C4-2B (cell line): ENCODE measurements around the gene PTPRF.

ENCODE experiments used
- ZFX ChIP-seq: fragments of 450-650 bp; IDR thresholded peaks from 2 replicates; pipeline ENCODE4 v1.6.1; 2017
- TF ChIP-seq, protein P1 (sequence below): fragments of 450-650 bp; conservative IDR thresholded peaks from 2 replicates; pipeline ENCODE4 v1.5.1; 2017; ENCODE audit warnings: mild to moderate bottlenecking

DNA sequence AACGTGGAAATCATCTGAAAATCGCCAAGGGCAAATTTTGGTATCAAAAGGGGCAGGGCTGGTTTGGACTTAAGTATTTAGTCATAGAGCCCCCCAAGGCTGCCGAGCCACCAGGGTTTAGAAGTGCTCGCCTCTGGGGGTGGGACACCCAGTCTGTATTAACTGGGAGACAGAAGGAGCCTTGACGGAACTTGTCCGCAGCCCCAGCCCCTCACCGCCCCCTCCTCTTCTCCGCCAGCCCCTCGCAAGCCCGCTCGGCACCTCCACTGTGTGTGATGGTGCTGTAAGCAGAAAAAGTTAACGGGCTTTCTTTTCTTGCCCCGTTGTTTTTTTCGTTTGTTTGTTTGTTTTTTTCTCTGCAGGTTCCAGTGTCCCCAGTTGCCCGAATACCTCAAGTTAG, 81.7 kb downstream of the PTPRF start:
- TF ChIP-seq, protein P1, sequence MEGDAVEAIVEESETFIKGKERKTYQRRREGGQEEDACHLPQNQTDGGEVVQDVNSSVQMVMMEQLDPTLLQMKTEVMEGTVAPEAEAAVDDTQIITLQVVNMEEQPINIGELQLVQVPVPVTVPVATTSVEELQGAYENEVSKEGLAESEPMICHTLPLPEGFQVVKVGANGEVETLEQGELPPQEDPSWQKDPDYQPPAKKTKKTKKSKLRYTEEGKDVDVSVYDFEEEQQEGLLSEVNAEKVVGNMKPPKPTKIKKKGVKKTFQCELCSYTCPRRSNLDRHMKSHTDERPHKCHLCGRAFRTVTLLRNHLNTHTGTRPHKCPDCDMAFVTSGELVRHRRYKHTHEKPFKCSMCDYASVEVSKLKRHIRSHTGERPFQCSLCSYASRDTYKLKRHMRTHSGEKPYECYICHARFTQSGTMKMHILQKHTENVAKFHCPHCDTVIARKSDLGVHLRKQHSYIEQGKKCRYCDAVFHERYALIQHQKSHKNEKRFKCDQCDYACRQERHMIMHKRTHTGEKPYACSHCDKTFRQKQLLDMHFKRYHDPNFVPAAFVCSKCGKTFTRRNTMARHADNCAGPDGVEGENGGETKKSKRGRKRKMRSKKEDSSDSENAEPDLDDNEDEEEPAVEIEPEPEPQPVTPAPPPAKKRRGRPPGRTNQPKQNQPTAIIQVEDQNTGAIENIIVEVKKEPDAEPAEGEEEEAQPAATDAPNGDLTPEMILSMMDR, result no peak
- TF ChIP-seq ZFX, result no peak
